ENCODE data around the gene RBM12. TPM values are rescaled to one million over a fixed set of nuclear protein-coding genes. Genes with fewer than 3 reads are reported as not detected.

RBM12 gene
- total and polyA plus RNA-seq, 11 donors = 7.4 to 61.7 (median 43.0) TPM

DNA sequence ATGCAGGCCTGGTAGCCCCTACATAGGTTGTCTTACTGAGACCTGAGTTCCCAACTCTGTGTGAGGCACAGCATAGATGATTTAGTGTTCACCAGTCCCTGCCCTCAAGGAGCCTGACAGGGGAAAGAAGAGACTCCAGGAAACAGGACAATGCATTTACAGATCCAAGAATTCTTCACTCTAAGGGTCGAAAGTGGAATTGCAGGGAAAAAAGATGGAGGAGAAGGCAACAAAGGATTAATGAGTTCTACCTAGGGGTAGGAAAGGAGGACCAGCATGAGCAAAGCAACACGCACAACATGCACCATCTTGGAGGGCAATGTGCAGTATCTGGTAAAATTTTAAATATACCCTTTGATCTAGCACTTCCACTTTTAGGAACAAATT is 43.1 kb downstream of the RBM12 start:
- TF ChIP-seq POLR2A (IDR thresholded peaks at IDR 0.05) (no peak), CTCF (IDR thresholded peaks at IDR 0.05) (no peak)
- intact Hi-C loops (cut with DNase I) = no loop called here
- Histone ChIP-seq H3K9me3 (no peaks in the 10 kb centered on the region), H3K4me3 (no peak overlapping the region), H3K36me3 (peaks cover 0 to 36% (median 27%) of the 10 kb centered on the region in 9 donors), H3K4me1 (peaks cover 3 to 35% (median 24%) of the 10 kb centered on the region in 12 donors), H3K27ac (no peak overlapping the region), H3K27me3 (no peaks in the 10 kb centered on the region)
- DNase-seq (no peak), ATAC-seq (no peak)
- 90 to 95% (median 93%) methylated on average over 2 of the region's 2 CpGs for WGBS, 4 donors

- 94 to 97% (median 96%) methylated on average over 11 of the region's 11 CpGs for WGBS, 4 donors
- ATAC-seq = no peak
- H3K36me3 ChIP-seq = peaks cover 0 to 31% (median 21%) of the 10 kb centered on the region in 9 donors
- TF ChIP-seq CTCF (IDR thresholded peaks at IDR 0.05) = no peak
- TF ChIP-seq POLR2A (IDR thresholded peaks at IDR 0.05) = no peak
- H3K4me3 ChIP-seq = no peak overlapping the region
- intact Hi-C loops (cut with DNase I) = no loop called here
- DNase-seq = no peak
- H3K9me3 ChIP-seq = no peaks in the 10 kb centered on the region
- H3K27me3 ChIP-seq = no peaks in the 10 kb centered on the region
- no peak overlapping the region for H3K27ac ChIP-seq
- H3K4me1 ChIP-seq = peaks cover 3 to 36% (median 25%) of the 10 kb centered on the region in 12 donors
Observed at GRCh38 chr20:35620818-35621559, 43.7 kb downstream of the RBM12 start.

- no peaks in the 10 kb centered on the region for H3K9me3 ChIP-seq
- H3K4me1 ChIP-seq = peaks cover 3 to 42% (median 28%) of the 10 kb centered on the region in 12 donors
- TF ChIP-seq POLR2A (IDR thresholded peaks at IDR 0.05) (no peak), CTCF (IDR thresholded peaks at IDR 0.05) (peak in 11 of 12 donors; percentile 4 to 36 (median 18))
- H3K36me3 ChIP-seq = peaks cover 0 to 15% (median 6%) of the 10 kb centered on the region in 9 donors
- H3K4me3 ChIP-seq = peak overlapping the region; percentile 19 to 68 (median 56)
- peak; percentile 76 to 88 (median 79) for DNase-seq
- peak overlapping the region in 3 of 12 donors; percentile 10 to 97 (median 88) for H3K27ac ChIP-seq
- peak in 3 of 4 donors; percentile 28 to 51 (median 33) for ATAC-seq
- WGBS, 4 donors = 6 to 8% (median 6%) methylated on average over 33 to 49 of the region's 49 CpGs
- intact Hi-C loops (cut with DNase I) = loop anchor here in 7 of 10 donors (5.0 to 10.0 kb wide), 4 partner anchors 43 to 155 kb away; partner anchors contain the start of genes CPNE1 (in 5 of the 7), RBM12 (in 5 of the 7), ERGIC3 (in 1 of the 7) and RBM39 (in 1 of the 7)
- H3K27me3 ChIP-seq = no peaks in the 10 kb centered on the region
Observed at GRCh38 chr20:35619196-35620095, 45.3 kb downstream of the RBM12 start.

Data from heart left ventricle (tissue), 16 donors.